ENCODE data around the gene VEZT. TPM values are rescaled to one million over a fixed set of nuclear protein-coding genes. Genes with fewer than 3 reads are reported as not detected.
"Not testable (repeated sequence)": the region's sequence is repeated elsewhere in the genome, so short reads cannot be mapped to it uniquely, and the experiment has no call there.

The VEZT gene
- 50.2 TPM for total RNA-seq
- long read RNA-seq, full-length matches to known transcripts: 14 of 53 reads
- long read RNA-seq, partial matches to known transcripts: 8 of 53 reads
- long read RNA-seq, other reads (novel, unspliced or antisense): 31 of 53 reads

DNA sequence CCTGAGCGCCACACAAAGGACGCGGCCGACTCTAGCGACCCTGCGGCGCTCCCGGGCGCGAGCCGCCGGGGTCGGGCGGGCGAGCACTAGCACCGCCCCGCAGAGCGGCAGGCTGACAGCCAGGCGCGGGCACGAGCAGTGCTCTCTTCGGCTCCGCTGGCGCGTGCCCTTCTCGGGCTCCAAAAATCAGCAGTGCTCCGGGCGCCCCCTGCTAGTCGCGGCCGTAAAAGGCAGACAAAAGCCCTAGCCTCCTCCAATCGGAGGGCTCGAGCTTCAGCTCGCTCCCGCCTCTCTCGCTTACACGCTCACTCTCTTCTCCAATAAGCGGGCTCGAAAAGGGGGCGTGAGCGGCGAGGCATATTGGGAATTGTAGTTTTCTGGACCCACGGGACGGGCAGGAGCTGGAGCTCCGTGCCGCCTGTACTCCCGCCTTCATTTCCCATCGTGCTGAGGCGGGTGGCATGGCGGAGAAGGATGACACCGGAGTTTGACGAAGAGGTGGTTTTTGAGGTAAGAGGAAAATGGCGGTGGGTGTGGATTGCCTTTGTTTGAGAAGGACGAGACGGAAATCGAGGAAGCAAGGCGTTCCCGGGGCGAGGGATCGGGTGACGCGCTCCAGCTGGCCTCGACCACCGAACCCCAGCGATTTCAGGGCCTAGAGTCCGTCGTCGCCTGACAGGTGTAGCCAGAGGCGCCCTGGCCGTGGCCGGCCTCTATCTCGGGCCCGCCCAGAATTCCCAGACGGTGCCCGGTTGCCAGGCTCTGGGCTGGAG lies at the start of gene VEZT, which contains the start of gene FGD6:
VEZT (plus strand) TSS at position 431 of the 773 bp plus-strand sequence; CDS start at position 475, 44 bp downstream.
FGD6 (minus strand) TSS at position 91 of the 773 bp plus-strand sequence. CDS start 227 bp downstream, outside the sequence.
- DNase-seq (ENCODE audit: low spot score): peak; percentile 98

- no peak for DNase-seq (ENCODE audit: low spot score)
Measured at GRCh38 chr12:95168746-95169145, 48.9 kb upstream of the VEZT start.

GRCh38 chr12:95169368-95169767 lies 48.2 kb upstream of the VEZT start:
- DNase-seq (ENCODE audit: low spot score): no peak

- DNase-seq (ENCODE audit: low spot score): no peak
Measured at GRCh38 chr12:95173392-95174251, 44.0 kb upstream of the VEZT start.

DNA sequence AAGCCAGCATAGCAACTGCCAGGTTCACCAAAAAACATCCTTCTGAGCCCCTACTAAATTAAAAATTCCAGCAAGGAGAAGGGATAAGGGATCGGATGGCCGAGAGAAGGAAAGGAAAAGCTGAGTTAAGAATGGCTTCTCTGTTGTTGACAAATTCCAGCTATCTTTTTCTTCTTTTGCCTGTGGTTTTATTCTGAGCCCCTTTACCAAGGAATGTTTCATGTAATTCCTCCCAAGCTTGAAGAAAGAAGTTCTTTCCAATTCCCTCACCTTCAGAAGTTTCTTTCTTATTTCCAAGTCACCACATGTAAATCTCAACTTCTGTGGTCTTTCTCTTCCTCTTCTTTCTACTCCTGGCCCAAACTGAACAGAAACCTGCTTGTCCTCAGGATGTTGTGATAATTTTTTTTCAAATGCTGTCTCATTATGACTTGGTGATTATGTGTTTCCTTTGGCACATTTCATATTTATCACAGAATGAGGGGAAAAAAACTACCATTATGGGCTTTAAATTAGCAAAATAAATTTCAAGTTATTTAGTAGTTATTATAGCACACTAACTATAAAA lies 40.3 kb upstream of the VEZT start:
- DNase-seq (ENCODE audit: low spot score): no peak

DNA sequence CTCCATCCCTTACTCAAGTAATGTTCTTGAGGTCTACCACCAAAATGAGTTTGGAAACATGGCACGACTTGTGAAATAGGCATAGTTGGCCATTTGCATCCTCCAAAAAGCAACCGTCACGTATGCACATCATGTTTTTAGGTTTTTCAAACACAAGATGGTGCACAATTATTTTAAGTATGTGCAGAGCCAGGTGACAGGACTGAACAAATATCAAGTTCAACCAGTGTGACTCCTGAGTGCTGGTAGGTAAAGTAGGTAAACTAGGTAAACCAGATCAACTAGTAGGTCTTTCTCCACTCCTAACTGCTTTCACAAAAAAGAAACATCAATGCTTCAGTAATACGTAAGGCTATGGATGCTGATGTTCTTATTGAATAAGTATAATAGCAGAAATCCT lies 39.5 kb upstream of the VEZT start:
- DNase-seq (ENCODE audit: low spot score): no peak

DNA sequence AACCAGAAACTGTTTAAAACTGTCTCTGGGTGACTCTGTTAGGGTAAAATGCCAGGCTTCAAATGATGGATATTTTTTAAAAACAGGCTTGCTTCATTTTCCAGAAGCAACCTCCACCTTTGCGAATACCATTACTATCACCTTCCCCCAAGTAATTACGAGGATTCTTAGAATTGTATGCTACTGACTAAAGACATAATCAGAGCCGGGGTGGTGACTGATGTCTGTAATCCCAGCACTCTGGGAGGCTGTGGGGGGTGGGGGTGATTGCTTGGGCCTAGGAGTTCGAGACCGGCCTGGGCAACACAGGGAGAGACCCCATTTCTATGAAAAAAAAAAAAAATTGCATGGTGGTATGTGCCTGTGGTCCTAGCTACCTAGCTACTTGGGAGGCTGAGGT lies 38.6 kb upstream of the VEZT start:
- no peak for DNase-seq (ENCODE audit: low spot score)

DNA sequence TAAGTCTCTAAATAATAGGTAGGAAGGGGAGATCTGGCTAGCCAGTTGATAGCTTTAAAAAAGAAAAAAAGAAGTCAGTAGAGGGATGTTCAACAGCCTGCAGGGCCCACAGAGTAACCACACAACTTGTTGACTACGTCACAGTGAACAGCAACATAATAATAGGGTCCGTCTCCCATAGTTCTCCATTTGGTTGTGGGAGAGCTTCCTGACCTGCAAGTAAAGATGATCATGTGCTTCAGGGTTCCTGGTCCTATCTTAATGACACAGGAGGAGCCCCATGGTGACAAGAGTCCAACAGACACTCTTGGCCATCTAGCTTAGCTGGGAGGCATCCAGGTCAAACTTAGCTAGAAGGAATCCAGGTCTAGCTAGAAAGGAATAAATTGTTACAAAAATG lies 36.5 kb upstream of the VEZT start:
- DNase-seq (ENCODE audit: low spot score): no peak

- DNase-seq (ENCODE audit: low spot score): no peak
Measured at GRCh38 chr12:95182868-95183415, 34.7 kb upstream of the VEZT start.

- no peak for DNase-seq (ENCODE audit: low spot score)
Measured at GRCh38 chr12:95184121-95184520, 33.5 kb upstream of the VEZT start.

DNA sequence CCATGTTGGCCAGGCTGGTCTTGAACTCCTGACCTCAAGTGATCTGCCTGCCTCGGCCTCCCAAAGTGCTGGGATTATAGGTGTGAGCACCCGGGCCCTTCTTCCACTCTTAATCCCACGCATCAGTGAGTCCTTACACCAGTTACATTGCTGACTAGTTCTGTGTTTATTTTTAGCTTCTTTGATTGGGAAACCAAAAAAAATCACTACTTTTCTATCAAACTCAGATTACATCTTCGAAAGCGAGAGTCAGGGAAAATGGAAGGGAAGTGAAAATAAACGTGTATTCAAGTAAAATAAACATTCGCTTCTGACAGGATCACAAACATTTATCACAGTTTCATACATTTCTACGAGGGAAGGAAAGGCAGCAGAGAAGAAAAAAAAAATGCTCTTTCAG lies 32.5 kb upstream of the VEZT start:
- DNase-seq (ENCODE audit: low spot score): no peak

GRCh38 chr12:95185854-95186253 lies 31.8 kb upstream of the VEZT start:
- DNase-seq (ENCODE audit: low spot score): no peak

DNA sequence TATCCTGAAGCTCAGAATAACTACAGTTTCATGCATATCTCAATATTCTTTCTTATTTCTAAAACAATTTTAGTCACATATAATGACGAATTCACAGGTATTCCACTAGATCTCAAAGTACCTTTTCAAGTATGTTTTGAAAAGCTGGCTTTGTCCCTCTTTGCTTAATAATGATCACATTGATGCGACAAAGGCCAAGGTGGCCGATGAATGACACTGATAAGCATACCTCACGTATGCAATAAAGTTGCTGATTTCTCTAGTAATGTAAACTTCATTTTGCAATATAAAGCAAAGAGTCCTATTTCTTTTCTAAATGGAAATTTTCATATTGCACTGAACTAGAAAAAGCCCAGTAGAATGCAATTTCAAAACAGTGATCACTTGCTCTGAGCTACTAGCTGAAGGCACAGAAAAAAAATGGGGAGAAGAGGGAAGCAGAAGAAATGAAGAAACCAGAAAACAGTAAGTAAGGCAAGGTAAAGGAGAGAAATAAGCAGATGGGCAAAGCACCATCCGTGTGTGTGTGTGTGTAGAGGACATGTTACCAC lies 29.7 kb upstream of the VEZT start:
- no peak for DNase-seq (ENCODE audit: low spot score)

DNA sequence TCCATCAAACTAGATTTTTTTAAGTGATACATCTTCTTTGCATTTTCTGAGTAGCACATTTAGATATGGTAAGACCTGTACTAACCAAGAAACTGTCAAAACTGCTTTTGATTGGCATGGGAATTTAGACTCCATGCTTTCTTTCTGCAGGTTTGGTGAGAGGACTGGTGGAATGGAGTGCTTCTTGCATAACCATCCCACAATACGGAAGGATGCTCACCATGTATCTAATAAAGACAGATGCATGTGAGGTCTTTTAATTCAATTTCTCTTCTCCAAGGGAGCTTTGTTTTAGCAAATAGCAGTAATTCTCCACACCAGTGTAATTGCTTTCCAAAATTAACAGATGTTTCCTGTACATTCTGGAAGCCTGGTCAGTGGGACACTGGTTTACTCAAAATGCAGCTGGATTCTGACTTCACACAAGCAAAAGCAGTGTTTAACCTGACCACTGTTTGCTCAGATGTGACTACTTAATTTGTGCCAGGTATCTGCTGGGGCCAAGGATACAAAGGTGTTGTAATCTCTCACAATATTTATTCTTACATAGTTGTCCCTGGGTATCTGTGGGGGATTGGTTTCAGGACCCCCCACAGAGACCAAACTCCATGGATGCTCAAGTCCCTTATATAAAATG lies 26.4 kb upstream of the VEZT start:
- DNase-seq (ENCODE audit: low spot score): no peak

DNA sequence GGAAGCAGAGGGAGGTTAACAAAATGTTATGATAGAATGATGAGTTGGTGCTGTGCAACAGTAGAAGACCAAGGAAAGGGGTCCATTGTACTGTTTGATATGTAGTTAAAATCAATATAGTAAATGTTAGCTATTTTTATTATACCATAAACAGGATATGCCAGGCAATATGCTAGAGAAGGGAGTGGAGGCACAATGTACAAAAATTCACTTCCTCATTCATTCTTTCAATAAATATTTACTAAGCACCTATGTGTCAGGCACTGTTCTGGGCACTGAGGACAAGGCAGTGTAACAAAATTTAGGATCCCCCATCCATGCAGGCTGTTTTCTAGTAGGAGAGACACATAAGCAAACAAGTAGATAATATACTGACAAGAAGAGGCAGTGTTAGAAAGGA lies 25.3 kb upstream of the VEZT start:
- no peak for DNase-seq (ENCODE audit: low spot score)

DNA sequence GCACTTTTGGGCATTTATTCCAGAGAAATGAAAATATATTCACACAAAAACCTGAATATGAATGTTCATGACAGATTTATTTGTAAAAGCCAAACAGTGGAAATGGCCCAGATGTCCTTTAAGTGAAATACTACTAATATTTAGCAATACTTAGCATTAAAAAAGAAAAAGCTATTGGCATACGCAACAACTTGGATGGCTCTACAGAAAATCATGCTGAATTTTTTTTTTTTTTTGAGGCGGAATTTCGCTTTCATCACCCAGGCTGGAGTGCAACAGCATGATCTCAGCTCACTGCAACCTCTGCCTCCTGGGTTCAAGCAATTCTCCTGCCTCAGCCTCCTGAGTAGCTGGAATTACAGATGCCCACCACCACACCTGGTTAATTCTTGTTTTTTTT lies 24.5 kb upstream of the VEZT start:
- no peak for DNase-seq (ENCODE audit: low spot score)

- no peak for DNase-seq (ENCODE audit: low spot score)
Measured at GRCh38 chr12:95195122-95195521, 22.5 kb upstream of the VEZT start.

- DNase-seq (ENCODE audit: low spot score): not testable (repeated sequence)
Measured at GRCh38 chr12:95196875-95197569, 20.6 kb upstream of the VEZT start.

- DNase-seq (ENCODE audit: low spot score): no peak
Measured at GRCh38 chr12:95197636-95198035, 20.0 kb upstream of the VEZT start.

- DNase-seq (ENCODE audit: low spot score): no peak
Measured at GRCh38 chr12:95198914-95199313, 18.7 kb upstream of the VEZT start.

Measured in mesenteric fat pad (tissue), 1 donor.